Fibroblast of the conjunctiva (primary cell): ENCODE results near the gene EMP2.
"Not testable (repeated sequence)": the region's sequence is repeated elsewhere in the genome, so short reads cannot be mapped to it uniquely, and the experiment has no call there.

Experiments
- DNase-seq: peaks from one replicate; pipeline ENCODE4 v3.0.0-alpha.2; 2010; ENCODE audit warnings: low read depth

EMP2 gene

DNA sequence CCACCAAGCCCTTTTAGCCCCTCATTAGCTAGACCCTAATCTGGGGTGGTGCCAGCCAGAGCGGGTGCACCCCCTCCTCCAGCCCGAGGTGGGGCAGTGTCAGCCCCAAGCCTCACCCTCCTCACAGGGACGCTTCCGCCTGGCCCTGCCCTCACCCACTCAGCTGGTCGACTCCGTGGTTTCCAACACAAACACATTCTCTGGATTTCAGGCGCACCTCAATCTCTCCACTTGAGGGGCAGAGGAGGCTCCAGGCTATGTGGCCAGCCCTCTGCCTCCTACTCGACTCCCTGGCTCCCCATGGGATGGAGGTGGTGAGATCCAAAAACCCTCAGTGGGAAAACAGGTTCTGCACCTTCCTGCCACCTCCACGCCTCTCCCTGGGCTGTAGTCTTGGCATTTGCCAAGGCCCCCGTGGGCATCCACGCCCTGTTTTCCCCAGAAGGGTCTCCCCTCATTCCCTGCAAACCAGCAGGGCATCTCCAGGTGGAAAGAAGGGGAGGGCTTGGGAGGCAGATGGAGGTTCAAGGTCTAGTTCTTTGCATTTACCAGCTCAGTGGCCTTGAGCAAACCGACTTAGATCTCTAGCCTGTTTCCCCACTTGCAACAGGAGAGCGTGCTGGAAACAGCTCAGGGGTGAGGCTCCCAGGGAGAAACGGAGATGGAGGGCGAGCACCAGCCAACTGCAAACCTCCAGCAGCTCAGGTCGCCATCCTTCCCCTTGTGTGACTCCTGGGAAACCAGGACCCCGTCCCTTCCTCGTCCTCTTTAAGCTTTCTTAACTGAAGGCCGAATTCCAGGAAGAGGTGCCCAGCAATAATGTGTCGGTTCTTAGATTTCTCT, 1.7 kb downstream of the EMP2 start:
- no peak for DNase-seq

DNA sequence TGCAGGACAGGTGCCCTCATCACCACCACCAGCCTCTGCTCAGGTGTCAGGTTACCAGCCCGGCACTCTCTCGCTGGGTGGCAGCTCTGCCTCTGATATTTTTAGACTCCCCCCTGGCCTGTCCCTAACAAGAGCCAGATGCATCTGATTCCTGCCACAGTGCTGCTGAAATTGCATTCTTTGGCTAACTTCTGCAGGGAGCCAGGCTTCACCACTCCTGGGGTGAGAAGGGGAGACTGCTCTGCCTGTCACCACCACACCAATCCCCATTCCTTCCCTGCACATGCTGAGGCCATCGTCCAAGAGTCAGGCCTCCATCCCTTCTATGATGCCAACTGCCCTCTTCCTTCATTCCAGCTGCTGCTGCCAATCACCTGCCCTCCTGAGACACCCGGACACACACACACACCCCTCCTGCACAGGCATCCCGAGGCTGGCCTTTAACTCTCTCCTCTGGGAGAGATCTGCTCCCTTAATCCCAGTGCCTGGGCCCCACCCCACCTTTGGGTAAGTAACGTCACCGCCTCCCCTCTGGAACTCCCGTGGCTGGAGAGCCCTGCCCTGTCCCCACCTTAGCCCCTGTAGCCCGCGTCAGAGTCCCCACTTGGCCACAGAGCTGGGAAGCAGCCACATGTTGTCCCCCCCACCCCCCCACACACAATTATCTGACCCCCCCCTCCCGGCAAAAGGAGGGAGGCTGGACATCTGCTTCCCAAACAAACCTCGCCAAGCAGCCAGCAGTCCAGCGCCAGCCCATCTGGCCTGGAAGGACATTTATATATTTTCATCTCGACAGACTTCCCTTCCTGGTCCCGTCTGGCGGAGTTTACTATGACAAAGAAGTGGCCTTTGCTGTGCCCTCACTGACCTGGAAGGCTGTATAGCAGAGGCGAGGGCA, 2.8 kb downstream of the EMP2 start:
- DNase-seq: no peak

DNA sequence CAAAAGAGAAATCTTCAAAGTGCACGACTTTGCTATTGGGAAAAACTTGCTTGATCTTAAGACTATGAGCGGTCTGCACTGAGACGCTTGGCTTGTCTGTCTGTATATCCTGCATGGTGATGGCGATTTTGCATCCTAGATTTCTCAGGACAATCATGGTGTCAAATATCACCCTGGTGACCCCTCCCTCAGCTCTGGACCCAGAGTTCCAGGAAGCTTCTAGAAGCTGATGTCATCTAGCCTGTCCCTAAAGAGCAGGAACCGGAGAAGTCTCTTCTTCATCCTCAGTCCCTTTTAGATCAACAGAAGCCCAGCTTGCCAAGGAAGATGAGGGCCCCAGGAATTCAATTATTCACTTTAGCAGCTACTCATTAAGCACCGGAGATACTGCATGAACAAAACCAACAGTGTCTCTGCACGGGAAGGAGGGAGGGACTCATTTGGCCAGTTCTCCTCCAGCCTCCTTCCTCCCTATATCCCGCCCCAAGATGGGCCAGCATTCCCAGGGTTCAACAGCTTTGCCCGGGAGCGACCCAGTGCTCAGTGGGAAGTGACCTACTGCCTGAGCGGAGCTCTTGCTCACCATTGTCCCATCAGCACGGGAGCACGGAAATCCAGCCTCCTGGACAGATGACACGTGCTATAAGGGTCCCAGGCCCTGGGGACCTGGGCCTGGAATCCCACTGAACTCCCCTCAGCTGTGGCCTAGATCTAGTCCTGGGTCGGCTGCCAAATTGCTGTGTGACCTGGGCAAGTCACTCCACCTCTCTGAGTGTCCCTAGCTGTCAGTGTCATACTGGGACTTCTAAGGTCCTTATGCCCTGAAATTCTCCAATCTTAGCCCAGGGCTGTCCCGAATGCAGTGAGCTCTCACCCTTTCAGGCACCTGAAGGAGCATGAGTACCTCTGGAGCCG, 3.8 kb downstream of the EMP2 start:
- no peak for DNase-seq

DNA sequence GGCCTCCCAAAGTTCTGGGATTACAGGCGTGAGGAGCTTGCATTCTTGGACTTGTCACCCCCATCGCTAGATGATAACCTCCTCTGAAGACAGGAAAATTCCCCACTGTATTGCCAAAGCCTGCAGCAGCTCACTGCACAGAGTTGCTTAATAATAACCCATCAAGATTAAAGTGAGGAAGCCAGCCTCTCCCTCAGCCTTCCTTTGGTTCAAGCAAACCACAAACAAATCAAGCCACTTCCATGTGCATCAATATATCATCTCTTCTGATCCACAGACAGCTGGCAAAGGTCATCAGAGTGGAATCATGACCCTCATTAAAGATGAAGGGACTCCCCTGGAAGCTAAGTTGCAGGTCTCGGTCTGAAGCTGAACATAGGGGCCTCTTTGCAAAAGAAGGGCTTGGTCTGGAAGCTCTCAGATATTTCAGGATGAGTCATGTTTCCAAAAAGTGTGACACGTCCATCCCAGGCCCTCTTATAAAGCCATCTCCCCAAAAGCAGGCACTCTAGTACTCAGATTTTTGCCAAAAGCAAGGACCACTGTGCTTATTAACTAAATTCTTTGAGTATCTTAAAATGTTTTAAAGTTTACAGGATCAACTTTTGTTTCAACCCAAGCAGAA, 4.8 kb downstream of the EMP2 start:
- no peak for DNase-seq

- no peak for DNase-seq
Observed at GRCh38 chr16:10572611-10573010, 7.8 kb downstream of the EMP2 start.

DNA sequence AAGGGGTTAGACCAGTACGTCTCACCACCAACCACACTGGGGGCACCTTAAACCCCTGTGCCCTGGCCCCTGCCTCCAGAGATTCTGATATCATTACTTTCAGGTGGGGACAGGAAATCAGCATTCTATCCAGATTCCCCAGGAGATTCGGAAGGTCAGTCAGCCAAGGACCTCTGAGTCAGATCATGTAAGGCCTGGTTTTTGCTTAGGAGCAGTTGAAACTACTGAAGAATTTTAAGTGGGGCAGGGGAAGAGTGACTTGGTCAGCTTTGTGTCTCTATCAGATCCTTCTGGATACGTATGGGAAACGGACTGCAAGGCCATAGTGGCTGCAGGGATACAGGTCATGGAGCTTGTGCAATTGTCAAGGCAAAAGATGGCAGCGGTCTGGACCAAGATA, 9.0 kb downstream of the EMP2 start:
- DNase-seq: no peak

DNA sequence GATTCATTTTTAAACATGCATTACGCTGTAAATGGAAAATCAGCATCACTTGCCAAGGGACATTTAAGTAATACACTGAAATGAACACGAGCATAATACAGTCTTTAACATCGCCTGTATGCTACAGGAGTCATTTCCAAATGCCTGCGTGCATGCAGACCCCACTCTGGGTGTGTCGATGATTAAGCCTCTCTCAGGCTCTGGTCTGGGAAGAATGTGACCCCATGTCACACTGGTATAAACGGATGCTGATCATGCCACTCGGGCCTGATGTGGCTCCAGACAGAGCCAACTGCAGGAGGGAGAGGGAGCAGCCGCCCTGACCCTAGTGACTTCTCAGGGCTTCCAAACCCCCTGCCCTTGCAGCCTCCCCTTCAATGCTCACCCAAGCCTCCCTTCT, 10.8 kb downstream of the EMP2 start:
- DNase-seq: no peak

- DNase-seq: no peak
Observed at GRCh38 chr16:10566613-10567012, 13.8 kb downstream of the EMP2 start.

DNA sequence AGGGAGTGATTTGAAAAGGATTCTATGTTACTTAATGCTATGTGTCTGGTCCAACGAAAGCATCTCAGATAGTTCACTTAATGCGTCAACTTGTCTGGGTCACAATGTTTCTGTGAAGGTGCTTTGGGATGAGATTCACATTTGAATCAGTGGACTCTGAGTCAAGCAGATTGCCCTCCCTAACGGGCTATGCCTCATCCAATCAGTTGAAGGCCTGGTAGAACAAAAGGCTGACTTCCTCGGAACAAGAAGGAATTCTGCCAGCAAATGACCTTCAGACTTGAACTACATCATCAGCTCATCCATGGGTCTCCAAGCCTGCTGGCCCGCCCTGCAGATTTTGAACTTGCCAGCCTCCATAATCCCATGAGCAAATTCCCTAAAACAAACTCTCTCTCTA, 15.2 kb downstream of the EMP2 start:
- DNase-seq: no peak

GRCh38 chr16:10564591-10564990, 15.8 kb downstream of the EMP2 start:
- no peak for DNase-seq

GRCh38 chr16:10562361-10562899, 18.0 kb downstream of the EMP2 start:
- DNase-seq: no peak

DNA sequence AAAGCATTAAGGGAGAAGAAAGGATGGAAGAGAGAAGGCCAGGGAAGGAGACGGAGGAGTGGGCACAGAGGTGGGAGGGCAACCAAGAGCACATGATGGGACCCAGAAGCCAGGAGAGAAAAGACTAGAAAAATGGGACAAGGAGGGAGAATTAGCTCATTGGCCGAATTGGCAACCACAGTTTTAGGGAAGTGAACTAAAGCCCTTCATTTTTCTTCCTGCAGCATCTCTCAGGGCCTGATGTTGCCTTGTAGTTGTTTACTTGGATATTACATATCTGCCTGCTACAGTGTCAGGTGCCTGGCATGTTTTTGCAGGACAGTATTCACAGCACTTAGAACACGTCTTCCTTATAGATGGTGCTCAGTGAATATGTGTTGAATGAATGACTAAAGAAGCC, 19.0 kb downstream of the EMP2 start:
- DNase-seq: no peak

DNA sequence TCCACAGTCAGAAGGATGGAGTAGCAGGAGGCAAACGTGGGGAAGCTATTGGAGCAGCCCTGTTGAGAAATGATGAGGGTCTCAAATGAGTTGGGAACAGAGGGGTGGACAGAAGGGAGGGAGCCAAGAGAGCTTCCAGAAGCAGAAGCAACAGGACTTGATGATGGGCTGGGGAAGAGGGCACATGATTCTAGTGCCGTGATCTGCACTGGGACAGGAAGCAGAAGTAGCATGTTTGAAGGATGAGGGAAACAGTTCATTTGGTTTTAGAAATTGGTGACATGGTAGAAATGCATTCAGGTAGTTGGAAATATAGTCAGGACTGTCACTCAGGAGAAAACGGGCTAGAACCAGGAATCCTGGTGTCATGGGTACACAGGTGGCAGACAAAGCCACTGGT, 19.4 kb downstream of the EMP2 start:
- no peak for DNase-seq

DNA sequence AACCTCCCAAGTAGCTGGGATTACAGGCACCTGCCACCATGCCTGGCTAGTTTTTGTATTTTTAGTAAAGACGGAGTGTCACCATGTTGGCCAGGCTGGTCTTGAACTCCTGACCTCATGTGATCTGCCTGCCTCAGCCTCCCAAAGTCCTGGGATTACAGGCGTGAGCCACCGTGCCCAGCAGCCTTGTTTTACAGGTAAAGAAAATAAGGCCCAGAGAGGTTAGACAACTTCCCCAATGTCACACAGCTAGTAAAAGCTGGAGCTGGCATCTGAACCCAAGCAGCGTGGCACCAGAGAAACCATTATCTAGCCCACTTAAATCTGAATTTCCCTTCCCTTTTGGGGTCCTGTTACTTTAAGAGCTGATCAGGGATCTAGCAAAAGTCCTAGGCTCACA, 20.6 kb downstream of the EMP2 start:
- DNase-seq: not testable (repeated sequence)

DNA sequence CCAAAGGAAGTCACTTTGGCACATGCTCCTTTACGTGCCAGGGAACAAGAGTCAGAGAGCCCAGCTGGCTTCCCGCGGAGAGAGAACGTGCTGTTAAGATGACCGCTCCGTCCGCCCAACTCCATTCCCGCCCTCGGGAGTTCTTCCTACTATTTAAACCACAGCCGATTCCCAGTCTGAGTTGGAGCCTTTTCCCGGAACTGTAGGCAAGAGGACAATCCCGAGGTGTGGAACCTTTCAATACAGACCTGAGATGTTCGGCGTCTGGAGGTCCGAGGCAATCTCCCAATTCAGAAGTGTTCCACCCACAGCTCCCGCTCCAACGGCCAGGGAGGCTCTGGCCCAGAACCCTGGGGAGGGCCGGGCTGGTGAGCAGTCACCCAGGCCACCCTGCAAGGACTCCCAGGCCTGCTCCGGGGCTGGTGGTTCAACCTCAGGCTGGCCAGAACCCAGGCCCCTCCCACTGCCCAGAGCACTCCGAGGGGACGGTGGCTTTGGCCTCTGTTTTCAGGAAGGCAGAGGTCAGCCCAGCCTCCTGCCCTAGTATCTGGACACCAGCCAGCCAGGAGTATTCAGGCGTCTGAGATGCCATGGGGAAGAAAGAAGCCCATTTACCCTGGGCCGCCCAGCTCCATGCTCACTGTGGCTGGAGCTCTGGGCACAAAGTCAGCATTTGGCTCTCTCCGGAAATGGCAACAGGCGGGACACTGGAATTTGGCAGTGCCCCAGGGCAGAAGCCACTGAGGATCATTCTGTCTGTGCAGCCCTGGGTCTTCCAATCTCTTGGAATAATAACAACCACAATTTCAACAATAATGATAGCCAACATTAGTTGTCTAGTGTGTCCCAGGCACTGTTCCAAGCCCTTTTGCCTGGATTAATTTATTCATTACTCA, 21.4 kb downstream of the EMP2 start:
- no peak for DNase-seq

DNA sequence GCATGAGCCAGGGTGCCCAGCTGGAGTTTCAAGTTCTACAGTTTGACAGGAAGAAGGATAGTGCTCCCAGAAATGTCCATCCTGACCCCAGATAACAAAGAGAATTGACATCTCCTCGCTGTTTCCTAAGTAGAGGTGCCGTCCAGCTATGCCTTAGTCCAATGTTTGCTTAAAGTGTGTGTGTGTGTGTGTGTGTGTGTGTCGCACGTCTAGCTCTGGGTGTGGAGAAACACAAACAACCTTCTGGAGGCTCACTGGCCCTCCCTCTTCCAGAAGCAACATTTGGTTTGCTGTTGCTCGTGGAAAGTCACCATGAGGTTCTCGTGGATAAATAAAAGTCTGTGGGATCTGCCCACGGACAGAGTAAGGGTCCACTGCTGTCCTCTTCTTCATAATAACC, 22.1 kb downstream of the EMP2 start:
- no peak for DNase-seq

DNA sequence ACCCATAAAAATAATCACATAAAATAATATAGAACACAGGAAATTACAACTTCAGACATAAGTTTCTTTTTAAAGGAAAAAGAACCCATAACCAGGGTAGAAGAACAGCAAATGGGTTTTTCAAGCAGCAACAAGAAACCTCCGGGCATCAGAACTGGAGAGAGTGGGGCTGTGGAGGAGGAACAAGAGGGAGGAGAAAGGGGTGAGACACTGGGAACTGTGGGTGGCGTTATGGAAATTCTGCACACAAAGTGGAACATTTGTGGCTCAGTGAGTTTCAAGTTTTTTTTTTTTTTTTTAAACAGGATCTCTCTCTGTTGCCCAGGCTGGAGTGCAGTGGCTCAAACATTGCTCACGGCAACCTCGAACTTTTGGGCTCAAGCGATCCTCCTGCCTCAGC, 22.6 kb downstream of the EMP2 start:
- no peak for DNase-seq

DNA sequence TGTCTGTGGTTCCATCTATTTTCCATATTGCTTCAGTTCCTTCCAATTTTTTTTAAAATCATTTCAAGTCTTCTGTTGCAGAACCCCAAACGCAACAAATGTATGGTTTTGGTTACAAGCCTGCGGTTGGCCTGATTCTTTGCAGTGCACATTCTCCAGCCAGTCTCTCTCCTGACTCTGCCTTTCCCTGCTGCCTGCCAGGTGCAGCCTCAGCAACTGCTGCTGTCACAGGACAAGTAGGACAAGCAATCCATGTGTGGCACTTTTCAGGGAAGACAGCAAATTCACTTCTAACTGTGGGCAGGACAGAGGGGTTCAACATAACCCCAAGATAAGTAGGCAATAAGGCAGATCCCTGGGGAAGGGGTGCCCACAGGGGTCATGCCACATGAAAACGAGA, 24.2 kb downstream of the EMP2 start:
- no peak for DNase-seq

- DNase-seq: no peak
Observed at GRCh38 chr16:10554569-10554968, 25.8 kb downstream of the EMP2 start.

DNA sequence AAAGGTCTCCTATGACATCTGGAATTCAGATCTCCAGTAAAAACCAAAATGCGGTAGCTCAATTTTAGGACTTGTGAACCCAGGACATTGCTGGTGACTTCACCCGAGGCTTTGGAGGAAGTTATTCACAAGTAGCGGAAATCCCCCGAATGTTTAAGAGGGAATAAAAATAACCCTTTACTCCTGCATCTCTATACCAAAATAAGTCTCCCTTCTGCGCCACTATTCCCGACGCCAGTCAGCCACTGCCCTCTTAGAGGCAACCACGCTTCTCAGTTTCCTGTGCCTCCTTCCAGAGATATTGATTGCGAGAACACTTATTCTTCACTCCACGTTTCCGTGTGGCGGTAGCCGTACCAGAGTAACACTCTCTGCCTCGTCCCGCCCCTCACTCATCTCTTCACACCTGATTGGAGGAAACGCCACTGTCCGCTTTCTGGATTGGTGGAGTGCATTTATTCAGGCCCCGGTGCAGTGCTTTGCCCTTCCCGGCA, 27.4 kb downstream of the EMP2 start:
- no peak for DNase-seq
